Effector memory CD4-positive, alpha-beta T cell (primary cell): ENCODE data around the gene PCSK2.

Source experiments
- DNase-seq, 3 donors: peaks; one replicate each; pipeline ENCODE4 v3.0.0-alpha.2; 2020
- H3K27ac ChIP-seq: 2 replicates; pipeline ENCODE4 v1.7.0; 2013; ENCODE audit warnings: mild to moderate bottlenecking, low read length, moderate library complexity; ENCODE audit not compliant: insufficient read depth, poor library complexity, severe bottlenecking
- H3K27me3 ChIP-seq: replicated peaks from 2 replicates; pipeline ENCODE4 v1.7.0; 2013; ENCODE audit warnings: mild to moderate bottlenecking, low read length; ENCODE audit not compliant: insufficient read depth, control insufficient read depth, poor library complexity, severe bottlenecking
- H3K36me3 ChIP-seq: 2 replicates; pipeline ENCODE4 v1.7.0; 2013; ENCODE audit warnings: mild to moderate bottlenecking, low read length, moderate library complexity; ENCODE audit not compliant: control insufficient read depth, insufficient read depth
- H3K4me1 ChIP-seq: 2 replicates; pipeline ENCODE4 v1.7.0; 2013; ENCODE audit warnings: low read length, mild to moderate bottlenecking; ENCODE audit not compliant: control insufficient read depth, insufficient read depth, poor library complexity, severe bottlenecking
- H3K4me3 ChIP-seq: 2 replicates; pipeline ENCODE4 v1.7.0; 2013; ENCODE audit warnings: low read length, low read depth, mild to moderate bottlenecking; ENCODE audit not compliant: insufficient read depth, poor library complexity, severe bottlenecking
- H3K9me3 ChIP-seq: 2 replicates; pipeline ENCODE4 v1.7.0; 2013; ENCODE audit warnings: mild to moderate bottlenecking, low read length, moderate library complexity; ENCODE audit not compliant: control insufficient read depth

The PCSK2 gene

GRCh38 chr20:17437251-17437650 lies 210.4 kb downstream of the PCSK2 start:
- Histone ChIP-seq H3K4me3 (no peak overlapping the region), H3K27ac (no peak overlapping the region), H3K36me3 (no peaks in the 10 kb centered on the region), H3K4me1 (no peaks in the 10 kb centered on the region), H3K27me3 (no peaks in the 10 kb centered on the region), H3K9me3 (no peaks in the 10 kb centered on the region)
- DNase-seq, result no peak

GRCh38 chr20:17438436-17439039 lies 211.7 kb downstream of the PCSK2 start:
- Histone ChIP-seq H3K27me3 (no peaks in the 10 kb centered on the region), H3K27ac (no peak overlapping the region), H3K36me3 (no peaks in the 10 kb centered on the region), H3K4me1 (no peaks in the 10 kb centered on the region), H3K9me3 (no peaks in the 10 kb centered on the region), H3K4me3 (no peak overlapping the region)
- DNase-seq, result no peak

GRCh38 chr20:17439616-17440296 lies 212.9 kb downstream of the PCSK2 start:
- DNase-seq, result no peak
- H3K27me3 ChIP-seq, result no peaks in the 10 kb centered on the region
- no peaks in the 10 kb centered on the region for H3K9me3 ChIP-seq
- H3K27ac ChIP-seq, result no peak overlapping the region
- H3K4me3 ChIP-seq, result no peak overlapping the region
- H3K36me3 ChIP-seq, result no peaks in the 10 kb centered on the region
- no peaks in the 10 kb centered on the region for H3K4me1 ChIP-seq

- no peak overlapping the region for H3K27ac ChIP-seq
- no peaks in the 10 kb centered on the region for H3K27me3 ChIP-seq
- no peak for DNase-seq
- no peaks in the 10 kb centered on the region for H3K9me3 ChIP-seq
- H3K4me1 ChIP-seq, result no peaks in the 10 kb centered on the region
- no peaks in the 10 kb centered on the region for H3K36me3 ChIP-seq
- no peak overlapping the region for H3K4me3 ChIP-seq
These were observed 214.9 kb downstream of the PCSK2 start for GRCh38 chr20:17441745-17442144.

GRCh38 chr20:17442588-17442987 lies 215.7 kb downstream of the PCSK2 start:
- H3K4me1 ChIP-seq, result no peaks in the 10 kb centered on the region
- no peaks in the 10 kb centered on the region for H3K36me3 ChIP-seq
- no peaks in the 10 kb centered on the region for H3K27me3 ChIP-seq
- no peak overlapping the region for H3K27ac ChIP-seq
- H3K9me3 ChIP-seq, result no peaks in the 10 kb centered on the region
- DNase-seq, result no peak
- no peak overlapping the region for H3K4me3 ChIP-seq

GRCh38 chr20:17443131-17443858 lies 216.5 kb downstream of the PCSK2 start:
- no peaks in the 10 kb centered on the region for H3K27me3 ChIP-seq
- H3K4me3 ChIP-seq, result no peak overlapping the region
- no peak overlapping the region for H3K27ac ChIP-seq
- no peaks in the 10 kb centered on the region for H3K36me3 ChIP-seq
- H3K4me1 ChIP-seq, result no peaks in the 10 kb centered on the region
- H3K9me3 ChIP-seq, result no peaks in the 10 kb centered on the region
- DNase-seq, result no peak

- no peaks in the 10 kb centered on the region for H3K9me3 ChIP-seq
- no peaks in the 10 kb centered on the region for H3K36me3 ChIP-seq
- H3K27me3 ChIP-seq, result no peaks in the 10 kb centered on the region
- H3K4me1 ChIP-seq, result no peaks in the 10 kb centered on the region
- no peak overlapping the region for H3K27ac ChIP-seq
- DNase-seq, result no peak
- H3K4me3 ChIP-seq, result no peak overlapping the region
These were observed 217.3 kb downstream of the PCSK2 start for GRCh38 chr20:17444091-17444490.

- Histone ChIP-seq H3K36me3 (no peaks in the 10 kb centered on the region), H3K27ac (no peak overlapping the region), H3K4me3 (no peak overlapping the region), H3K4me1 (no peaks in the 10 kb centered on the region), H3K9me3 (no peaks in the 10 kb centered on the region), H3K27me3 (no peaks in the 10 kb centered on the region)
- no peak for DNase-seq
These were observed 218.7 kb downstream of the PCSK2 start for GRCh38 chr20:17445543-17445942.

GRCh38 chr20:17446171-17446570 lies 219.3 kb downstream of the PCSK2 start:
- Histone ChIP-seq H3K27ac (no peak overlapping the region), H3K36me3 (no peaks in the 10 kb centered on the region), H3K9me3 (no peaks in the 10 kb centered on the region)

GRCh38 chr20:17448071-17448470 lies 221.2 kb downstream of the PCSK2 start:
- no peak overlapping the region for H3K27ac ChIP-seq
- no peak overlapping the region for H3K4me3 ChIP-seq
- H3K4me1 ChIP-seq, result no peaks in the 10 kb centered on the region
- H3K9me3 ChIP-seq, result no peaks in the 10 kb centered on the region
- DNase-seq, result no peak
- no peaks in the 10 kb centered on the region for H3K27me3 ChIP-seq
- H3K36me3 ChIP-seq, result no peaks in the 10 kb centered on the region

More at GRCh38 chr20:17446171-17446570, 219.3 kb downstream of the PCSK2 start:
- Histone ChIP-seq H3K4me1 (no peaks in the 10 kb centered on the region), H3K27me3 (no peaks in the 10 kb centered on the region), H3K4me3 (no peak overlapping the region)
- DNase-seq, result no peak
